Type B pancreatic cell (in vitro differentiated cells): ENCODE results near the gene CCNY. TPM values are rescaled to one million over a fixed set of nuclear protein-coding genes. Genes with fewer than 3 reads are reported as not detected.
A peak's percentile ranks its signal among the peaks of the same experiment; 100 is the strongest.

ENCODE experiments used
- DNase-seq: peaks from one replicate; pipeline ENCODE4 v3.0.0; 2021; ENCODE audit warnings: mixed read lengths; ENCODE audit not compliant: unreplicated experiment; ENCODE audit errors: extremely low spot score
- H3K27ac Mint-ChIP-seq: 2 replicates; pipeline ENCODE4 v1.8.0; 2021; ENCODE audit warnings: mild to moderate bottlenecking, mixed read lengths
- H3K27me3 Mint-ChIP-seq: 2 replicates; pipeline ENCODE4 v1.8.0; 2021; ENCODE audit warnings: mixed read lengths
- H3K36me3 Mint-ChIP-seq: 2 replicates; pipeline ENCODE4 v1.8.0; 2021; ENCODE audit warnings: mixed read lengths
- H3K4me1 Mint-ChIP-seq: one replicate; pipeline ENCODE4 v1.8.0; 2021; ENCODE audit warnings: mixed read lengths; ENCODE audit not compliant: unreplicated experiment
- H3K4me3 Mint-ChIP-seq: 2 replicates; pipeline ENCODE4 v1.8.0; 2021; ENCODE audit warnings: mild to moderate bottlenecking, mixed read lengths
- H3K9me3 Mint-ChIP-seq: 2 replicates; pipeline ENCODE4 v1.8.0; 2021; ENCODE audit warnings: mixed read lengths
- CTCF ChIP-seq: fragments of 200-600 bp; sonication (generic); conservative IDR thresholded peaks from 2 replicates; pipeline ENCODE4 v1.5.0; 2021; ENCODE audit warnings: antibody characterized with exemption, mild to moderate bottlenecking
- total RNA-seq: library from RNA; stranded (reverse); gene quantifications from 2 replicates; pipeline ENCODE4 v1.2.1, GENCODE V29; 2021; ENCODE audit warnings: low replicate concordance

CCNY gene
- total RNA-seq, 1 donor from 2014 or later: 74.6 TPM

- H3K27me3 Mint-ChIP-seq: peaks cover 11% of the 10 kb centered on the region
- DNase-seq: no peak
- no peak overlapping the region for H3K4me3 Mint-ChIP-seq
- TF ChIP-seq CTCF: no peak
- H3K9me3 Mint-ChIP-seq: no peaks in the 10 kb centered on the region
- peak overlapping the region; percentile 13 for H3K27ac Mint-ChIP-seq
- no peaks in the 10 kb centered on the region for H3K36me3 Mint-ChIP-seq
- no peaks in the 10 kb centered on the region for H3K4me1 Mint-ChIP-seq
These were observed 278.0 kb downstream of the CCNY start for GRCh38 chr10:35614312-35614711.

Other genes starting within 250 kb of the CCNY start
- 32.4 and 36.4 TPM in 2 replicates for gene CUL2, start 246.2 kb upstream of the CCNY start, total RNA-seq
- gene CREM, start 209.7 kb upstream of the CCNY start, total RNA-seq: 17.8 and 26.9 TPM in 2 replicates